ENCODE data around the gene SH3BP2.

SH3BP2 gene

GRCh38 chr4:2867758-2868491 lies 75.0 kb downstream of the SH3BP2 start:
- no peak for FAIRE-seq
- no peak for DNase-seq (ENCODE audit: extremely low spot score, insufficient read length, low read depth)

GRCh38 chr4:2868877-2869487 lies 76.1 kb downstream of the SH3BP2 start:
- FAIRE-seq = no peak
- no peak for DNase-seq (ENCODE audit: extremely low spot score, insufficient read length, low read depth)

- FAIRE-seq (no peak), DNase-seq (ENCODE audit: extremely low spot score, insufficient read length, low read depth) (no peak)
These were observed 76.8 kb downstream of the SH3BP2 start for GRCh38 chr4:2869659-2870058.

- FAIRE-seq = no peak
- no peak for DNase-seq (ENCODE audit: extremely low spot score, insufficient read length, low read depth)
These were observed 77.2 kb downstream of the SH3BP2 start for GRCh38 chr4:2870082-2870481.

GRCh38 chr4:2871466-2871865 lies 78.6 kb downstream of the SH3BP2 start:
- FAIRE-seq (no peak), DNase-seq (ENCODE audit: extremely low spot score, insufficient read length, low read depth) (no peak)

- no peak for FAIRE-seq
- DNase-seq (ENCODE audit: extremely low spot score, insufficient read length, low read depth) = no peak
These were observed 79.0 kb downstream of the SH3BP2 start for GRCh38 chr4:2871911-2872310.

GRCh38 chr4:2873329-2873728 lies 80.4 kb downstream of the SH3BP2 start:
- DNase-seq (ENCODE audit: extremely low spot score, insufficient read length, low read depth) (no peak), FAIRE-seq (no peak)

GRCh38 chr4:2874861-2875260 lies 82.0 kb downstream of the SH3BP2 start:
- DNase-seq (ENCODE audit: extremely low spot score, insufficient read length, low read depth) (no peak), FAIRE-seq (no peak)

- no peak for FAIRE-seq
These were observed 82.7 kb downstream of the SH3BP2 start for GRCh38 chr4:2875556-2875955.

GRCh38 chr4:2878346-2878745 lies 85.5 kb downstream of the SH3BP2 start:
- DNase-seq (ENCODE audit: extremely low spot score, insufficient read length, low read depth) (no peak), FAIRE-seq (no peak)

More at GRCh38 chr4:2875556-2875955, 82.7 kb downstream of the SH3BP2 start:
- DNase-seq (ENCODE audit: extremely low spot score, insufficient read length, low read depth) = no peak

GRCh38 chr4:2879026-2879425 lies 86.1 kb downstream of the SH3BP2 start:
- FAIRE-seq = no peak
- DNase-seq (ENCODE audit: extremely low spot score, insufficient read length, low read depth) = no peak

- FAIRE-seq (no peak), DNase-seq (ENCODE audit: extremely low spot score, insufficient read length, low read depth) (no peak)
These were observed 88.5 kb downstream of the SH3BP2 start for GRCh38 chr4:2881431-2881830.

GRCh38 chr4:2882341-2882740 lies 89.5 kb downstream of the SH3BP2 start:
- DNase-seq (ENCODE audit: extremely low spot score, insufficient read length, low read depth) (no peak), FAIRE-seq (no peak)

- DNase-seq (ENCODE audit: extremely low spot score, insufficient read length, low read depth) (no peak), FAIRE-seq (no peak)
These were observed 93.3 kb downstream of the SH3BP2 start for GRCh38 chr4:2886161-2886560.

- FAIRE-seq = no peak
These were observed 93.7 kb downstream of the SH3BP2 start for GRCh38 chr4:2886622-2887021.

GRCh38 chr4:2887343-2887742 lies 94.5 kb downstream of the SH3BP2 start:
- FAIRE-seq = no peak
- no peak for DNase-seq (ENCODE audit: extremely low spot score, insufficient read length, low read depth)

More at GRCh38 chr4:2886622-2887021, 93.7 kb downstream of the SH3BP2 start:
- DNase-seq (ENCODE audit: extremely low spot score, insufficient read length, low read depth) = no peak

- FAIRE-seq (no peak), DNase-seq (ENCODE audit: extremely low spot score, insufficient read length, low read depth) (no peak)
These were observed 96.0 kb downstream of the SH3BP2 start for GRCh38 chr4:2888886-2889285.

Measured in GM18507 (cell line).